ENCODE results near the gene GLTPD2. TPM values are rescaled to one million over a fixed set of nuclear protein-coding genes. Genes with fewer than 3 reads are reported as not detected.

Gene GLTPD2
- total RNA-seq, 1 experiment from 2014 or later: not detected

DNA sequence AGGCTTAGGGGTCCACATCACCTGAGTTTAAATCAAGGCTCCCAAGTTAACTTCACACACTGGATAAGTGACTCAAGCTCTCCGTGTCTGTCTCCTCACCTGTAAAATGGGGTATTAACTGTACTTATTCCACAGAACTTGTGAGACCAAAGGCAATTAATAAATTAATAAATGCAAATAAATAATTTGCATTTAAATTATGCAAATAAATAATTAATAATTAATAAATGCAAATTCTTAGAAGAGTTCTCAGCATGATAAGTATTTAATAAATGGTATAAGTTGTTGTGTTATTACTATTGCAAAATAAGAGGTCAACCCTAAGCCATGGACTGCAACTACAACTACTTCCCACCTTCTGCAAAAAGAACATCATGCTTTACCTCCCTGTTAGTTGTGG, 35.4 kb upstream of the GLTPD2 start:
- H3K4ac ChIP-seq (ENCODE audit: low read depth, low read length): no peak overlapping the region
- Mint-ChIP-seq H3K27me3 (ENCODE audit: low read depth) (peaks cover 48% of the 10 kb centered on the region), H3K27ac (no peak overlapping the region), H3K36me3 (ENCODE audit: insufficient read depth in 1 of 3, low read depth in 3 of 3) (no peaks in the 10 kb centered on the region), H3K4me3 (no peak overlapping the region), H3K4me1 (peaks cover 6% of the 10 kb centered on the region in 2 experiments; a peak in 2 of 4 replicates), H3K9me3 (no peaks in the 10 kb centered on the region)
- no peak overlapping the region for H4K91ac ChIP-seq (ENCODE audit: insufficient read length, low read depth, low read length)
- no peak for DNase-seq
- H4K8ac ChIP-seq (replicated peaks; ENCODE audit: insufficient read length, low read depth, low read length): no peak overlapping the region
- WGBS (ENCODE audit: extremely low coverage, insufficient read length, low lambda C conversion rate): no CpG with 5 or more reads among the region's 1 CpG
- no peaks in the 10 kb centered on the region; the same call in 1 of the 2 replicates for H3K27me3 ChIP-seq (ENCODE audit: insufficient read depth, low read length)
- H2BK12ac ChIP-seq (ENCODE audit: insufficient read length, low read depth, low read length): no peak overlapping the region
- TF ChIP-seq, protein P1, sequence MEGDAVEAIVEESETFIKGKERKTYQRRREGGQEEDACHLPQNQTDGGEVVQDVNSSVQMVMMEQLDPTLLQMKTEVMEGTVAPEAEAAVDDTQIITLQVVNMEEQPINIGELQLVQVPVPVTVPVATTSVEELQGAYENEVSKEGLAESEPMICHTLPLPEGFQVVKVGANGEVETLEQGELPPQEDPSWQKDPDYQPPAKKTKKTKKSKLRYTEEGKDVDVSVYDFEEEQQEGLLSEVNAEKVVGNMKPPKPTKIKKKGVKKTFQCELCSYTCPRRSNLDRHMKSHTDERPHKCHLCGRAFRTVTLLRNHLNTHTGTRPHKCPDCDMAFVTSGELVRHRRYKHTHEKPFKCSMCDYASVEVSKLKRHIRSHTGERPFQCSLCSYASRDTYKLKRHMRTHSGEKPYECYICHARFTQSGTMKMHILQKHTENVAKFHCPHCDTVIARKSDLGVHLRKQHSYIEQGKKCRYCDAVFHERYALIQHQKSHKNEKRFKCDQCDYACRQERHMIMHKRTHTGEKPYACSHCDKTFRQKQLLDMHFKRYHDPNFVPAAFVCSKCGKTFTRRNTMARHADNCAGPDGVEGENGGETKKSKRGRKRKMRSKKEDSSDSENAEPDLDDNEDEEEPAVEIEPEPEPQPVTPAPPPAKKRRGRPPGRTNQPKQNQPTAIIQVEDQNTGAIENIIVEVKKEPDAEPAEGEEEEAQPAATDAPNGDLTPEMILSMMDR (conservative IDR thresholded peaks at IDR 0.05): no peak
- H3K18ac ChIP-seq (ENCODE audit: insufficient read length, low read depth, low read length): no peak overlapping the region
- no peak overlapping the region for H2BK5ac ChIP-seq (ENCODE audit: insufficient read length, low read length)
- no peaks in the 10 kb centered on the region for H3K23me2 ChIP-seq (ENCODE audit: insufficient read length, low read depth, low read length, poor library complexity, severe bottlenecking)
- no peak overlapping the region for H3K9ac ChIP-seq (ENCODE audit: extremely low read depth, insufficient read length, low read length)
- H2BK120ac ChIP-seq (ENCODE audit: low read depth, low read length, poor library complexity, severe bottlenecking): no peak overlapping the region
- H3K79me2 ChIP-seq (ENCODE audit: insufficient read depth, low read length): no peaks in the 10 kb centered on the region
- H3K4me1 ChIP-seq (ENCODE audit: insufficient read depth, low read length): no peaks in the 10 kb centered on the region
- no peaks in the 10 kb centered on the region for H3K9me3 ChIP-seq (ENCODE audit: control insufficient read depth, low read depth, low read length)
- H3K14ac ChIP-seq (ENCODE audit: insufficient read depth, low read length): no peak overlapping the region
- H2BK20ac ChIP-seq (ENCODE audit: low read depth, low read length, poor library complexity, severe bottlenecking): no peak overlapping the region
- H2AK5ac ChIP-seq (ENCODE audit: insufficient read length, low read length): no peak overlapping the region
- no peak overlapping the region for H3K27ac ChIP-seq (ENCODE audit: insufficient read length, low read depth, low read length)
- no peak overlapping the region for H3T11ph ChIP-seq (ENCODE audit: low read length)
- no peaks in the 10 kb centered on the region for H4K20me1 ChIP-seq (ENCODE audit: control insufficient read depth, insufficient read depth, insufficient read length)
- no peak overlapping the region for H3K23ac ChIP-seq (ENCODE audit: insufficient read length, low read depth, low read length)
- no peak overlapping the region for H4K5ac ChIP-seq (ENCODE audit: insufficient read length, low read depth, low read length)
- no peak overlapping the region for H3K56ac ChIP-seq (ENCODE audit: insufficient read length, low read depth, low read length)
- no peak overlapping the region for H2BK15ac ChIP-seq (ENCODE audit: low read depth, low read length)
- no peak overlapping the region for H2AFZ ChIP-seq (ENCODE audit: low read length)
- no peaks in the 10 kb centered on the region for H3K79me1 ChIP-seq (ENCODE audit: insufficient read depth, low read depth, low read length, poor library complexity, severe bottlenecking)
- no peak overlapping the region for H3K4me2 ChIP-seq (ENCODE audit: insufficient read depth, insufficient read length, low read length)
